Heart left ventricle (tissue), 13 donors: ENCODE results near the gene LRRC31.

Experiments used
- CTCF ChIP-seq, 12 donors: fragments of 200-600 bp; sonication (generic) in 4 of 12; IDR thresholded peaks; one replicate each; pipeline versions ENCODE4 v1.5.0 to v1.8.0; 2018 to 2022; ENCODE audit warnings: antibody characterized with exemption in 12 of 12, mild to moderate bottlenecking in 5 of 12
- POLR2A ChIP-seq, 2 donors: fragments of 450-650 bp; IDR thresholded peaks; one replicate each; pipeline ENCODE4 v1.6.1; 2017; ENCODE audit warnings: antibody characterized with exemption in 2 of 2, mild to moderate bottlenecking in 2 of 2, moderate library complexity in 2 of 2
- donor health status: ischemic (EF 13 %, LVEDD 7.1; RV severe dilation, severe dysfunction).
- donor health status: DM: no; HTN: yes; CAD: no.
- donor health status: DM: no; HTN: no; CAD: no.
- donor health status: ischemic (EF 25% LVEDD 6.9; RV normal size, moderate dysfunction).
- donor health status: ischemic (EF 25% LVEDD 5.7; RV mildly dilated, moderate dysfunction).
- donor health status: ischemic (EF 35%, LVEDD 5.7; RV mildly dilated, moderate dysfunction).
- donor health status: nonischemic (EF 11% LVEDD 7.7; RV severe dilation, severe dysfunction).
- donor health status: DM: yes; HTN: yes; CAD: no.
- donor health status: PGD.
- donor health status: ischemic (EF 29% LVEDD 5.4; RV normal size, mild dysfunction).
- donor health status: nonischemic (EF 23%, LVEDD 6.1; RV moderate dilation, normal function).

DNA sequence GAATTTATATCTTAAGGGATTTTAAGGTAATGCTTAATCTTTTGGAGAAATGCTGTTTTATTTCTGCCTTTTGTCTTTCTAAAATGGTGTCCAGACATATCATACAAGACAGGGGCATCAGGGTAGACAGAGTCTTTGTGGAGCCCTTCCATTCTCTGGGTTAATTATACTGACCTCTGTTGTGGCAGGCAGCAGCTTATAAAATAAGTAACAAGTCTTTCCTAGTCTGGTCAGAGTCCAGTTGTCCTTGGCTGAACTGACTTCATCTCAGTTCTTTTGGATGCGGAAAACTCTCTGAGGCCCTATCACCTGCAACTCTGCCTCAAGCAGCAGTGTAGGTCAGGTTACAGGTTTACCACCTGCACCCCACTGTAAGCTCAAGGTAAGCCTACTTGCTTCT is 77.4 kb downstream of the LRRC31 start:
- TF ChIP-seq CTCF (IDR thresholded peaks at IDR 0.05) (no peak), POLR2A (IDR thresholded peaks at IDR 0.05) (no peak)
